ENCODE data around the gene IL12RB1. TPM values are rescaled to one million over a fixed set of nuclear protein-coding genes. Genes with fewer than 3 reads are reported as not detected.

The IL12RB1 gene
- total RNA-seq, 2 experiments from 2014 or later: 75.2 to 78.6 TPM

DNA sequence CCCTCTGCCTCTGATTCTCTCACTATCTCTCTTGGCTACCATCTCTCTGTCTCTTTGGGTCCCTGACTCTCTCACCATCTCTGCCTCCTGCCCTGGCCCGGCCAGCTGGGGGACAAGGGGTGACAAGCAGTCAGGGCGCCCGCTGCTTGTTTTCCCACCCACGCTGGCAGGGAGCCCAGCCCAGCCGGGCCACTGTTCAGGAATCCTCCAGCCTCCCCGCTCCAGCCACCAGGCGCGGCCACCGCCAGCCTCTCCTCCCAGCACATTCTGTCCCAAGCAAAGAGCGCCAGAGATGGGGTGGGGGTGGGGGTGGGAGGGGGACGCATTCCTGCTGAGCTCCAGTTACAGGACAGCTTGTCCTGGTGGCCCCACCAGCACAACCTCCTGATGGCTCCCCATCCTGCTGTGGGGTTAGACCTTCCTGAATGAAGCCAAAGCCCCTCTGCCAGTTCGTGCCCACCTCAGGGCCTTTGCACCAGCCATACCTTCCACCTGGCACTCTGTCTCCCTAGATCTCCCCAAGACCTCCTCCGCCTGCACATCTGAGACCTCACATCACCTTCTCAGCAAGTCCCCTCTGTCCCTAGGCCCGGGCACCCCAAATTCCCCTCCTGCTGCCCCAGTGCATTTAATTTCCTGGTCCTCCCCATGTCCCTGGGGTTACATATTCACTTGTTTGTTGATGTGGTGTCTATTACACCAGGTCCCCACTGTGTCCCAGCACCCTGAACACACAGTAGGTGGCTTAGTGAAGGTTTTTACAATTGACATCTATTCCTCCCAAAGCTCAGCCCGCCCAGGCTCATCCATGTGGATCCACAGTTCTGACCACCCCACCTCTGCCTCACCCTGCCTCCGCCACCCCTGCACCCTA lies 66.3 kb downstream of the IL12RB1 start:
- Mint-ChIP-seq H3K9me3 (ENCODE audit: insufficient read depth) (no peaks in the 10 kb centered on the region), H3K27ac (peak overlapping the region; percentile 84), H3K27me3 (ENCODE audit: low read depth) (no peaks in the 10 kb centered on the region), H3K4me1 (ENCODE audit: low read depth) (peaks cover 70% of the 10 kb centered on the region), H3K4me3 (no peak overlapping the region), H3K36me3 (ENCODE audit: low read depth) (peaks cover 7% of the 10 kb centered on the region)
- POLR2A ChIA-PET: interaction anchor here (4.5 kb wide), 1 partner anchor 24 kb away, joined by 30 read pairs; no protein-coding TSS in a partner anchor
- no peak for DNase-seq
- no peak for ATAC-seq
- CTCF ChIA-PET: interaction anchor here (4.4 kb wide), 1 partner anchor 24 kb away, joined by 21 read pairs; no protein-coding TSS in a partner anchor

DNA sequence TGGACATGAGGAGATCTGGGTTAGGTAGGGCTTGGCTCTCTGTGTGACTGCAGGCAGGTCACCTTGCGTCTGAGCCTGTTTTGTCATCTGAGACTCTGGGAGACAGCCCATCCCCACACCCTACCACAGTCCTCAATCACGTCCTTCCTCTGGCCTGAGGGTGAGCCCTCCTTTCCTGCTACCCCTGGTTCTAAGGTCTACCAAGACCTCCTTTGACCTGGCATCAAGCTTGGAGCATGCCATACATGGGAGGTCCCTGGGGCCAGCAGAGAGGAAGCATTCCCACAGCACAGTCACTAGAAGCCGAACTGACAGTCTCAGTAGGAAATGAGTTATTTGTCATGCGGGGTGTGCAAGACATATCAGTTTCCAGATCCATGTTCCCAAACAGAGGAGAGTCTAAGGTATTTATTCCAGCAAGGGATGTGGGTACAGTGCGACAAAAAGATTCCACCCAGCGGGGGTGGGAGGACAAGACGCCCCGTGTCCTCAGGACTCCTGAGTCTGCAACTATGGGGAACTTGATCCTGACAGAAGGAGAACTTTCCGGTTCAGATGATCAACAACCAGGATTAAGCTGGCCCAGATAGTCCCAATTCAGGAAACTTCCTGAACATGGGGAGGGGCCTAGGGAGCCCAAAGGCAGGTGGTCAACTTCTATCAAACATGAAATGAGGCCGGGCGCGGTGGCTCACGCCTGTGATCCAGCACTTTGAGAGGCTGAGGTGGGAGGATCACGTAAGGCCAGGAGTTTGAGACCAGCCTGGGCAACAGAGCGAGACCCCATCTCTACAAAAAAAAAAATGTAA lies 69.3 kb downstream of the IL12RB1 start:
- H3K27me3 Mint-ChIP-seq (ENCODE audit: low read depth): no peaks in the 10 kb centered on the region
- POLR2A ChIA-PET: no interaction called here
- no peaks in the 10 kb centered on the region for H3K9me3 Mint-ChIP-seq (ENCODE audit: insufficient read depth)
- no peak overlapping the region for H3K27ac Mint-ChIP-seq
- no peak overlapping the region for H3K4me3 Mint-ChIP-seq
- ATAC-seq: no peak
- DNase-seq: no peak
- H3K36me3 Mint-ChIP-seq (ENCODE audit: low read depth): peaks cover 33% of the 10 kb centered on the region
- CTCF ChIA-PET: interaction anchor here (1.2 to 5.5 kb wide), 2 partner anchors 28 to 40 kb away, joined by 3 to 29 read pairs; no protein-coding TSS in a partner anchor
- peaks cover 74% of the 10 kb centered on the region for H3K4me1 Mint-ChIP-seq (ENCODE audit: low read depth)

DNA sequence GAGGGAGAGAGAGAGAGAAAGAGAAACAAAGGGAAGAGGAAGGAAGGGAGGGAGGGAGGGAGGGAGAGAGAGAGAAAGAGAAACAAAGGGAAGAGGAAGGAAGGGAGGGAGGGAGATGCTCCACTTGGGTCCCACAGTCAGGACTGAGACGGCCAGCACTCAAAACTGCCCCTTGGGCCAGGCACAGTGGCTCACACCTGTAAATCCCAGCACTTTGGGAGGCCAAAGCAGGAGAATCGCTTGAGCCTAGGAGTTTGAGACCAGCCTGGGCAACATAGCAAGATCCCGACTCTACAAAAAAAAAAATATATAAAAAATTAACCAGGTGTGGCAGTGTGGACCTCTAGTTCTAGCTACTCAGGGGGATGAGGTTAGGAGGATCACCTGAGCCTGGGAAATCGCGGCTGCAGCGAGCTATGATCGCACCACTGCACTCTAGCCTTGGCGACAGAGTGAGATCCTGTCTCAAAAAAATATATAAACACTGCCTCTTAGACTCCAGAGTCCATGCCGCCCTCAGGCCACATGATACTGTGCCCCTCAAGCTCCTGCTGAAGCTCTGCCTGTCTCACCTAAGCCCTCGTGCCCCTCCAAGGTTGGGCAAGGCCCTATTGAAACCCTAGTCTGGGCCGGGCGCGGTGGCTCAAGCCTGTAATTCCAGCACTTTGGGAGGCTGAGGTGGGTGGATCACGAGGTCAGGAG lies 70.4 kb downstream of the IL12RB1 start:
- ChIA-PET POLR2A (interaction anchor here (0.9 kb wide), 1 partner anchor 39 kb away, joined by 3 read pairs; no protein-coding TSS in a partner anchor), CTCF (interaction anchor here (1.2 to 5.5 kb wide), 2 partner anchors 8 to 41 kb away, joined by 3 to 29 read pairs; no protein-coding TSS in a partner anchor)
- Mint-ChIP-seq H3K27ac (no peak overlapping the region), H3K9me3 (ENCODE audit: insufficient read depth) (no peaks in the 10 kb centered on the region), H3K4me1 (ENCODE audit: low read depth) (peaks cover 63% of the 10 kb centered on the region), H3K27me3 (ENCODE audit: low read depth) (no peaks in the 10 kb centered on the region), H3K36me3 (ENCODE audit: low read depth) (peaks cover 33% of the 10 kb centered on the region), H3K4me3 (no peak overlapping the region)
- DNase-seq: no peak
- ATAC-seq: no peak

DNA sequence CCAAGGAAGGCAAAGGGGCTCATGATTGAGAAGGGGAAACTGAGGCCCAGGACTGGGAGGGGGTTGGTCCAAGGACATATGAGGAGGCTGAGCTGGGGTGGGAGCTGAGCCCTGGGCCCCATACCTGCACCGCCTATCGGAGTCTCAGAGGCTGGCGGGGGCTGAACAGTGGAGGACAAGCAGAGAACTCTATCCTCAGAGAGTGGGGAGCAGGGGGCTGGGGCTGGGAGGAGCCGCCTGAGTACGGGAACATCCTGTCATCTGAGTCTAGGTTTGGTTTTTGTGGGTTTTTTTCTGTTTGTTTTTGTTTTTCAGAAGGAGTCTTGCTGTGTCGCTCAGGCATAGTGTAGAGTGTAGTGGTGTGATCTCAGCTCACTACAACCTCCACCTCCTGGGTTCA lies 72.5 kb downstream of the IL12RB1 start:
- ATAC-seq: peak; percentile 66
- Mint-ChIP-seq H3K27ac (peak overlapping the region; percentile 87), H3K9me3 (ENCODE audit: insufficient read depth) (no peaks in the 10 kb centered on the region), H3K4me1 (ENCODE audit: low read depth) (peaks cover 55% of the 10 kb centered on the region), H3K4me3 (peak overlapping the region; percentile 47), H3K27me3 (ENCODE audit: low read depth) (no peaks in the 10 kb centered on the region), H3K36me3 (ENCODE audit: low read depth) (peaks cover 44% of the 10 kb centered on the region)
- peak; percentile 57 for DNase-seq
- ChIA-PET POLR2A (interaction anchor here (0.6 to 1.9 kb wide), 5 partner anchors 8 to 908 kb away, joined by 3 to 11 read pairs (median 4); no protein-coding TSS in a partner anchor), CTCF (interaction anchor here (0.8 to 5.5 kb wide), 2 partner anchors 31 to 44 kb away, joined by 3 to 29 read pairs; no protein-coding TSS in a partner anchor)

DNA sequence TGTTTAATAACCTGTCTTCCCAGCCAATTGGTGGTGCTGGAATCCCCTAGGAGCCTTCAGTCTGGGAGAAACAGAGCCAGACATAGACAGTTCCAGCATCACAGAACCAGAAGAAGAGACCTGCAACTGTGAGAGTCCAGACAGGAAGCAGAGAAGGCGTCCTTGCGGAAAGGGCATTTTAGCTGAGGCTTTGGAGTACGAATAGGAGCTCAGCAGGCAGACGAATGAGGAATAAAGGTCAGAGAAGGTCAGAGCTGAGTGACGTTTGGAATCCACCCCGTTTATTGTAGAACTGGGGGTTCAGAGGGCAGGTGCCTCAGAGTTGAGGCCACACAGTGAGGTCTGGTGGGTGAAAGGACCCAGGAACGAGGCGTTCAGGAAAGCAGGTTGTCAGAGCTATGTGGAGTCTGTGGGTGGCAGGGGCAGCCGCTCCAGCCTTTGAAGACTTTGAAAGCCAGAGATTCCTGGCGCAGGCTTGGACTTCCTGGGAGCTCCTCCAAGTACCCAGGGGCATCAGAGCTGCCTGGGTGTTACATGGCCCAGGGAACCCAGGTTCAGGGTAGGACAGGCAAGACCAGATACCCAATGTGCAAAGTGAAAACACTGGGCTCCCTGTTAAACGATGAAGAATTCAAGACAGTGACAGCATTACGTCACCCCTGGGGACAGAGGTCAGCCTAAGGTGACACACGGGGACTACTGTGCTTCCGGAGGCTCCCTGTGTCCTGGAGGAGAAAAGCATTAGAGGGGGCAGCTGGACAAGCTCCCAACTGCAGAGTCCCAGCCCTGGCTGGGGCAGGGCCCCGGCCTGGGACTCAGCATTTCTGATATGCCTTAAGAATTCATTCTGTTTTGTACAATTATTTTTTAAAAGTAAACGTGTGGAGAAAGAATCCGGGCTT lies 73.3 kb downstream of the IL12RB1 start:
- Mint-ChIP-seq H3K9me3 (ENCODE audit: insufficient read depth) (no peaks in the 10 kb centered on the region), H3K27me3 (ENCODE audit: low read depth) (no peaks in the 10 kb centered on the region), H3K27ac (peak overlapping the region; percentile 87), H3K36me3 (ENCODE audit: low read depth) (peaks cover 51% of the 10 kb centered on the region), H3K4me3 (peak overlapping the region; percentile 47), H3K4me1 (ENCODE audit: low read depth) (peaks cover 59% of the 10 kb centered on the region)
- ATAC-seq (peak; percentile 17), DNase-seq (no peak)
- CTCF ChIA-PET: interaction anchor here (1.0 to 5.5 kb wide), 2 partner anchors 32 to 44 kb away, joined by 3 to 29 read pairs; no protein-coding TSS in a partner anchor
- POLR2A ChIA-PET: interaction anchor here (0.9 to 1.9 kb wide), 6 partner anchors 9 to 163 kb away, joined by 3 to 11 read pairs (median 4); no protein-coding TSS in a partner anchor

DNA sequence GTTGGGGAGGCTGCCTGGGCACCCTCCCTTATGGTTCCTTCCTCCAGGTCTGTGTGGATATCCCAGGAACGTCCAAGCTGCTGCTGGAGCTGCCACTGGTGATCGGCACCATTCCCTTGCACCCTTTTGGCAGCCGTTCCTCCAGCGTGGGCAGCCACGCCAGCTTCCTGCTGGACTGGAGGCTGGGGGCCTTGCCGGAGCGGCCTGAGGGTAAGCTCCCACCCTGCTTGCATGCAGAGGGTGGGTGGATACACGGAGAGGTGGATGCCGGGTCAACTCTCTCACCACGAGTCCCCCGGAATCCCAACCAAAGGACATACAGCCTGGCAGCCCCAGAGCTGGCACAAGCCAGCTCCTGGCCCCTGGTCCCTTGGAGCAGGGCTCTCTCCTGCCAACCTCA lies 76.6 kb downstream of the IL12RB1 start:
- H3K36me3 Mint-ChIP-seq (ENCODE audit: low read depth): peaks cover 57% of the 10 kb centered on the region
- CTCF ChIA-PET: interaction anchor here (1.2 kb wide), 2 partner anchors 19 to 151 kb away, joined by 3 read pairs; partner anchors contain the start of gene RPL18A
- no peak for DNase-seq
- no peaks in the 10 kb centered on the region for H3K9me3 Mint-ChIP-seq (ENCODE audit: insufficient read depth)
- H3K27me3 Mint-ChIP-seq (ENCODE audit: low read depth): no peaks in the 10 kb centered on the region
- no peak for ATAC-seq
- peaks cover 57% of the 10 kb centered on the region for H3K4me1 Mint-ChIP-seq (ENCODE audit: low read depth)
- H3K27ac Mint-ChIP-seq: no peak overlapping the region
- POLR2A ChIA-PET: interaction anchor here (0.9 to 1.7 kb wide), 4 partner anchors 10 to 46 kb away, joined by 5 to 6 read pairs (median 5); no protein-coding TSS in a partner anchor
- H3K4me3 Mint-ChIP-seq: no peak overlapping the region

DNA sequence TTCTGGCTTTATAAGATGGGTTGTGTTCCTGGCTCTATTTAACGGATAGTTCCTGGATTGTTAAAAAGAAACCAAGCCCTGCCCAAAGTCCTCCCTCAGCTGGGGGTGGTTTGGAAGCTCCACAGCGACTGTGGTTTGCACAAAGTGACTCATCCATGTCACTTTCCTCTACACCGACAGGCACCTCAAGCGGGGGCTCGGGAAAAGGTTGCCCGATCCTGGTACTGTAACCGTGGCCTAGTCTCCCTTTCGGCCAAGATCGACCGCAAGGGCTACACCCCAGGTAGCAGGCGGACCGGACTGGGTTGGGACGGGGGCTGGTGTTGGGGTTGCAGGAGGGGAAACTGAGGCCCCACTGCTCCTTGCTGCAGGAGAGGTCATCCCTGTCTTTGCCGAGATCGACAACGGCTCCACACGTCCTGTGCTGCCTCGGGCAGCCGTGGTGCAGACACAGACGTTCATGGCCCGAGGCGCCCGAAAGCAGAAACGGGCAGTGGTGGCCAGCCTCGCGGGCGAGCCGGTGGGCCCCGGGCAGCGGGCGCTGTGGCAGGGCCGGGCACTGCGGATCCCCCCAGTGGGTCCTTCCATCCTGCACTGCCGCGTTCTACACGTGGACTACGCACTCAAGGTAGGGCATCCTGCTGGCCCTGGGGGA lies 77.2 kb downstream of the IL12RB1 start:
- ATAC-seq (no peak), DNase-seq (no peak)
- Mint-ChIP-seq H3K4me3 (peak overlapping the region; percentile 74), H3K9me3 (ENCODE audit: insufficient read depth) (no peaks in the 10 kb centered on the region), H3K4me1 (ENCODE audit: low read depth) (peaks cover 52% of the 10 kb centered on the region), H3K36me3 (ENCODE audit: low read depth) (peaks cover 53% of the 10 kb centered on the region), H3K27ac (no peak overlapping the region), H3K27me3 (ENCODE audit: low read depth) (no peaks in the 10 kb centered on the region)
- ChIA-PET POLR2A (interaction anchor here (0.6 to 1.6 kb wide), 4 partner anchors 9 to 52 kb away, joined by 3 to 6 read pairs (median 5); no protein-coding TSS in a partner anchor), CTCF (interaction anchor here (3.9 kb wide), 1 partner anchor 35 kb away, joined by 32 read pairs; no protein-coding TSS in a partner anchor)

Other genes with a start within 250 kb of the IL12RB1 start
- gene JAK3, start 239.0 kb downstream of the IL12RB1 start, total RNA-seq: 100 to 1,000 TPM; 125 to 127 TPM
- gene RPL18A, start 227.0 kb downstream of the IL12RB1 start, total RNA-seq: 1,000 to 10,000 TPM; 2,078 to 2,184 TPM
- gene SLC5A5, start 215.0 kb downstream of the IL12RB1 start, total RNA-seq: 1 to 10 TPM; 1.5 to 1.8 TPM
- 10 to 100 TPM; 85.8 to 88.0 TPM for gene CCDC124, start 153.9 kb downstream of the IL12RB1 start, total RNA-seq
- gene KCNN1, start 119.8 kb downstream of the IL12RB1 start, total RNA-seq: not detected
- 10 to 100 TPM; 33.8 to 34.2 TPM for gene ARRDC2, start 78.8 kb downstream of the IL12RB1 start, total RNA-seq
- 10 to 100 TPM; 22.9 to 25.1 TPM for gene MAST3, start 10.8 kb upstream of the IL12RB1 start, total RNA-seq
- 1 to 10 TPM; 7.8 to 9.2 TPM for gene PIK3R2, start 66.2 kb upstream of the IL12RB1 start, total RNA-seq
- gene IFI30, start 86.9 kb upstream of the IL12RB1 start, total RNA-seq: 10 to 100 TPM; 67.4 to 72.3 TPM
- 10 to 100 TPM in 1 of 2 experiments, 1 to 10 TPM in 1; 9.2 to 10.9 TPM for gene MPV17L2, start 106.3 kb upstream of the IL12RB1 start, total RNA-seq
- 1 to 10 TPM; 5.6 to 6.2 TPM for gene RAB3A, start 117.1 kb upstream of the IL12RB1 start, total RNA-seq
- gene PDE4C, start 139.5 kb upstream of the IL12RB1 start, total RNA-seq: under 1 TPM in 1 of 2 experiments, not detected in 1; 0.08 TPM
- gene IQCN, start 187.5 kb upstream of the IL12RB1 start, total RNA-seq: 1 to 10 TPM; 3.7 to 4.2 TPM
- 100 to 1,000 TPM; 462 to 469 TPM for gene JUND, start 194.7 kb upstream of the IL12RB1 start, total RNA-seq
- gene LSM4, start 236.1 kb upstream of the IL12RB1 start, total RNA-seq: 100 to 1,000 TPM; 199 to 215 TPM

Measured in activated CD8-positive, alpha-beta T cell treated with anti-CD3 and anti-CD28 coated beads, Interleukin-2, amount 10 ng/mL, durations not matched to agents 7 days and 5 days (primary cell).